CD4-positive, alpha-beta T cell (primary cell): ENCODE data around the gene EIPR1. TPM values are rescaled to one million over a fixed set of nuclear protein-coding genes. Genes with fewer than 3 reads are reported as not detected.

Experiments
- ATAC-seq: fragments of 200-7000 bp; cut with Tn5 transposase; one replicate; pipeline ENCODE4 v1.10.0; 2022; ENCODE audit warnings: mild to moderate bottlenecking; ENCODE audit not compliant: poor library complexity
- CTCF ChIA-PET: fragments of 350-600 bp; sonication (Branson Sonifier 250); formaldehyde crosslinking; loops from one replicate; lab custom pipeline; 2021; ENCODE audit warnings: antibody characterized with exemption, inconsistent platforms; lab: Charles Lee
- POLR2A ChIA-PET: fragments of 350-600 bp; sonication (Branson Sonifier 250); formaldehyde crosslinking; loops from one replicate; lab custom pipeline; 2021; ENCODE audit warnings: antibody characterized with exemption, inconsistent platforms; lab: Charles Lee
- DNase-seq, 14 experiments: peaks; one replicate each; pipeline ENCODE4 v3.0.0-alpha.2; 2013 to 2020; ENCODE audit warnings: mixed read lengths in 2 of 14
- H3K27ac ChIP-seq, 2 donors: one replicate each; pipeline versions ENCODE4 v1.5.1 to v1.7.0; 2013; ENCODE audit warnings: low read length in 2 of 2, low read depth in 1 of 2, mild to moderate bottlenecking in 1 of 2
- H3K27me3 ChIP-seq, 2 experiments: 1 replicate in 1 of 2; 2 replicates in 1 of 2; pipeline versions ENCODE4 v1.6.1 to v1.7.0; 2013; ENCODE audit warnings: low read length in 2 of 2, control low read depth in 1 of 2, mild to moderate bottlenecking in 1 of 2, moderate library complexity in 1 of 2; ENCODE audit not compliant: insufficient read depth in 2 of 2, control insufficient read depth in 1 of 2
- H3K36me3 ChIP-seq: one replicate; pipeline ENCODE4 v1.6.1; 2013; ENCODE audit warnings: low read length, control low read depth; ENCODE audit not compliant: insufficient read depth
- H3K4me1 ChIP-seq: one replicate; pipeline ENCODE4 v1.6.1; 2013; ENCODE audit warnings: low read length, control low read depth; ENCODE audit not compliant: insufficient read depth
- H3K4me3 ChIP-seq: one replicate; pipeline ENCODE4 v1.5.1; 2013; ENCODE audit warnings: mild to moderate bottlenecking, low read length, moderate library complexity
- H3K9me3 ChIP-seq, 2 experiments: 1 replicate in 1 of 2; 2 replicates in 1 of 2; pipeline versions ENCODE4 v1.6.1 to v1.7.0; 2013; ENCODE audit warnings: low read length in 2 of 2, mild to moderate bottlenecking in 2 of 2, control low read depth in 1 of 2, moderate library complexity in 1 of 2; ENCODE audit not compliant: control insufficient read depth in 1 of 2, insufficient read depth in 1 of 2
- H3K27ac Mint-ChIP-seq: one replicate; pipeline ENCODE4 v1.8.0; 2020; ENCODE audit warnings: mixed read lengths
- H3K27me3 Mint-ChIP-seq: one replicate; pipeline ENCODE4 v1.8.0; 2021; ENCODE audit warnings: mixed read lengths
- H3K36me3 Mint-ChIP-seq: one replicate; pipeline ENCODE4 v1.8.0; 2021; ENCODE audit warnings: low read depth, mixed read lengths
- H3K4me1 Mint-ChIP-seq: one replicate; pipeline ENCODE4 v1.8.0; 2021; ENCODE audit warnings: low read depth, mixed read lengths
- H3K4me3 Mint-ChIP-seq: one replicate; pipeline ENCODE4 v1.8.0; 2020; ENCODE audit warnings: mild to moderate bottlenecking, mixed read lengths
- H3K9me3 Mint-ChIP-seq: one replicate; pipeline ENCODE4 v1.8.0; 2020; ENCODE audit warnings: mixed read lengths
- CTCF ChIP-seq: fragments of 200-600 bp; IDR thresholded peaks from one replicate; pipeline ENCODE4 v1.8.0; 2022; ENCODE audit warnings: antibody characterized with exemption, mild to moderate bottlenecking
- intact Hi-C, 2 experiments: fragments of 100-400 bp; cut with DNase I in 1 of 2; cut with micrococcal nuclease in 1 of 2; formaldehyde crosslinking; loops; one replicate each; pipeline versions ENCODE4 v1.15.1 to v1.9.0; 2023 to 2025; cut with DNase I, micrococcal nuclease
- total RNA-seq, 174 experiments: library from RNA in 2 of 174; stranded (reverse) in 2 of 174; gene quantifications; one replicate each; pipeline ENCODE4 v1.2.3 and lab custom pipeline; 2021 to 2026

EIPR1 gene
- total RNA-seq, 2 experiments from 2014 or later, result 11.0 to 12.4 TPM

- peaks cover 40% of the 10 kb centered on the region for H3K4me1 ChIP-seq
- H3K27me3 ChIP-seq, result no peaks in the 10 kb centered on the region
- no peak overlapping the region for H3K4me3 ChIP-seq
- peaks cover 21% of the 10 kb centered on the region for H3K36me3 Mint-ChIP-seq
- H3K4me1 Mint-ChIP-seq, result peaks cover 13% of the 10 kb centered on the region
- peaks cover 9 to 12% of the 10 kb centered on the region in 2 experiments for H3K9me3 ChIP-seq
- ChIA-PET CTCF (no interaction called here), POLR2A (no interaction called here)
- no peak overlapping the region for H3K27ac ChIP-seq
- H3K36me3 ChIP-seq, result no peaks in the 10 kb centered on the region
- TF ChIP-seq CTCF, result no peak
- H3K9me3 Mint-ChIP-seq, result peaks cover 8% of the 10 kb centered on the region
- ATAC-seq (no peak), DNase-seq (no peak)
- H3K27ac Mint-ChIP-seq, result peak overlapping the region; percentile 62
- intact Hi-C loops, result loop anchor here in 1 of 2 experiments (5.0 to 10.0 kb wide), 2 partner anchors 140 to 408 kb away; no protein-coding TSS in a partner anchor
- H3K4me3 Mint-ChIP-seq, result no peak overlapping the region
- no peaks in the 10 kb centered on the region for H3K27me3 Mint-ChIP-seq
These were observed 133.1 kb downstream of the EIPR1 start for GRCh38 chr2:3244486-3244885.

GRCh38 chr2:3243804-3244203 is 133.8 kb downstream of the EIPR1 start:
- H3K27ac Mint-ChIP-seq, result peak overlapping the region; percentile 62
- TF ChIP-seq CTCF, result no peak
- Histone ChIP-seq H3K4me1 (peaks cover 47% of the 10 kb centered on the region), H3K36me3 (no peaks in the 10 kb centered on the region), H3K9me3 (peaks cover 2 to 7% of the 10 kb centered on the region in 2 experiments), H3K27me3 (no peaks in the 10 kb centered on the region), H3K27ac (no peak overlapping the region), H3K4me3 (no peak overlapping the region)
- ChIA-PET CTCF (interaction anchor here (1.2 kb wide), 1 partner anchor 60 kb away, joined by 4 read pairs; no protein-coding TSS in a partner anchor), POLR2A (interaction anchor here (2.0 kb wide), 1 partner anchor 20 kb away, joined by 11 read pairs; no protein-coding TSS in a partner anchor)
- DNase-seq, result no peak
- peaks cover 14% of the 10 kb centered on the region for H3K36me3 Mint-ChIP-seq
- no peaks in the 10 kb centered on the region for H3K27me3 Mint-ChIP-seq
- intact Hi-C loops, result loop anchor here (2.0 to 10.0 kb wide), 3 partner anchors 21 to 408 kb away; no protein-coding TSS in a partner anchor
- peaks cover 2% of the 10 kb centered on the region for H3K9me3 Mint-ChIP-seq
- peaks cover 13% of the 10 kb centered on the region for H3K4me1 Mint-ChIP-seq
- H3K4me3 Mint-ChIP-seq, result no peak overlapping the region
- no peak for ATAC-seq

GRCh38 chr2:3242747-3243369 is 134.8 kb downstream of the EIPR1 start:
- Mint-ChIP-seq H3K9me3 (no peaks in the 10 kb centered on the region), H3K27me3 (no peaks in the 10 kb centered on the region), H3K27ac (no peak overlapping the region), H3K4me1 (peaks cover 13% of the 10 kb centered on the region), H3K36me3 (peaks cover 9% of the 10 kb centered on the region), H3K4me3 (peak overlapping the region; percentile 78)
- H3K27ac ChIP-seq, result peak overlapping the region; percentile 47 to 64
- ChIA-PET CTCF (interaction anchor here (1.2 kb wide), 1 partner anchor 61 kb away, joined by 4 read pairs; no protein-coding TSS in a partner anchor), POLR2A (interaction anchor here (1.2 to 2.0 kb wide), 2 partner anchors 19 to 20 kb away, joined by 4 to 11 read pairs; no protein-coding TSS in a partner anchor)
- no peak for TF ChIP-seq CTCF
- intact Hi-C loops, result loop anchor here (2.0 to 10.0 kb wide), 3 partner anchors 20 to 409 kb away; no protein-coding TSS in a partner anchor
- peaks cover 52% of the 10 kb centered on the region for H3K4me1 ChIP-seq
- no peaks in the 10 kb centered on the region for H3K9me3 ChIP-seq
- ATAC-seq (peak; percentile 89), DNase-seq (peak in 12 of 14 experiments; percentile 9 to 84 (median 32))
- peak overlapping the region; percentile 14 for H3K4me3 ChIP-seq
- no peaks in the 10 kb centered on the region for H3K36me3 ChIP-seq
- H3K27me3 ChIP-seq, result no peaks in the 10 kb centered on the region
